ENCODE measurements around the gene ANGPTL5. TPM values are rescaled to one million over a fixed set of nuclear protein-coding genes. Genes with fewer than 3 reads are reported as not detected.

Gene ANGPTL5
- polyA plus RNA-seq, 1 of the 3 experiments (the other 2 are of a cell fraction): not detected

DNA sequence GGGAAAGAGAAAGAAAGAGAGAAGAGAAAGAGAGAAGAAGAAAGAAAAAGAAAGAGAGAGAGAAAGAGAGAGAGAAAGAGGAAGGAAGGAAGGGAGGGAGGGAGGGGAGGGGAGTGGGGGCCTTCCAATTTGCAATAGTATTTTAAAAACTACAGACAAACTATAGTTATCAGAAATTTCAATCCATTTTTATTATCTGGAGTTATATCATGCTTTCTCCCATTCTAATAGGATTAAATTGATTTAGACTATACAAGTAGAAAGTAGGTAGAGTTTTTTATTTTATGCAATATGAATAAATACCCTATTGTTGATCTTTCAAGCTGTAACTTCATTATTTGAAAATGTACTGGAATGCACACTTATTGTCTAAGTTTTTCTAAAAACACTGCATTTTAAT, 71.7 kb downstream of the ANGPTL5 start:
- H3K9ac ChIP-seq: no peak overlapping the region
- no peak overlapping the region for H2AFZ ChIP-seq (ENCODE audit: low read depth)
- H3K79me2 ChIP-seq (ENCODE audit: insufficient read depth): no peaks in the 10 kb centered on the region
- ChIA-PET CTCF (interaction anchor here (1.3 kb wide), 1 partner anchor 163 kb away, joined by 4 read pairs; no protein-coding TSS in a partner anchor), POLR2A (no interaction called here)
- no peaks in the 10 kb centered on the region for H3K36me3 ChIP-seq (replicated peaks in 1 of 2; ENCODE audit: control insufficient read depth in 1 of 2, insufficient read depth in 2 of 2, low read length in 1 of 2)
- no peaks in the 10 kb centered on the region for H3K27me3 ChIP-seq (ENCODE audit: insufficient read depth)
- H3K9me3 ChIP-seq: no peaks in the 10 kb centered on the region
- DNase-seq: no peak
- no peak overlapping the region for H3K27ac ChIP-seq (ENCODE audit: low read depth in 2 of 2, low read length in 1 of 2)
- H3K4me3 ChIP-seq (ENCODE audit: low read depth in 2 of 2, low read length in 1 of 2): no peak overlapping the region
- no peak for TF ChIP-seq RAD21 (IDR thresholded peaks at IDR 0.05; ENCODE audit: low read length)
- no peak for TF ChIP-seq RFX5 (IDR thresholded peaks at IDR 0.05; ENCODE audit: low read length)
- TF ChIP-seq FOXJ3 (CRISPR knock-in tag; IDR thresholded peaks at IDR 0.05): no peak
- TF ChIP-seq EZH2phosphoT487 (IDR thresholded peaks at IDR 0.05; ENCODE audit: borderline replicate concordance, low read depth): no peak
- TF ChIP-seq FOSL2 (IDR thresholded peaks at IDR 0.05; ENCODE audit: borderline replicate concordance, low read depth): no peak
- TF ChIP-seq NRF1 (IDR thresholded peaks at IDR 0.05; ENCODE audit: low read depth, low read length): no peak
- no peak for TF ChIP-seq GATA2 (CRISPR knock-in tag; IDR thresholded peaks at IDR 0.05)
- H3K9me2 ChIP-seq: no peaks in the 10 kb centered on the region
- H3F3A ChIP-seq (replicated peaks; ENCODE audit: insufficient read depth): no peaks in the 10 kb centered on the region
- no peaks in the 10 kb centered on the region for H3K4me1 ChIP-seq (ENCODE audit: control insufficient read depth in 1 of 2, insufficient read depth in 2 of 2, low read depth in 1 of 2, low read length in 1 of 2)
- H3K4me2 ChIP-seq: no peak overlapping the region
- no peaks in the 10 kb centered on the region for H4K20me1 ChIP-seq (ENCODE audit: insufficient read depth)

GRCh38 chr11:101840704-101841103, 75.6 kb downstream of the ANGPTL5 start:
- Histone ChIP-seq H3K4me1 (ENCODE audit: control insufficient read depth in 1 of 2, insufficient read depth in 2 of 2, low read depth in 1 of 2, low read length in 1 of 2) (no peaks in the 10 kb centered on the region), H3K9ac (no peak overlapping the region), H3K27me3 (ENCODE audit: insufficient read depth) (no peaks in the 10 kb centered on the region), H3K79me2 (ENCODE audit: insufficient read depth) (no peaks in the 10 kb centered on the region), H3K4me3 (ENCODE audit: low read depth in 2 of 2, low read length in 1 of 2) (no peak overlapping the region), H3K9me2 (no peaks in the 10 kb centered on the region), H3K36me3 (replicated peaks in 1 of 2; ENCODE audit: control insufficient read depth in 1 of 2, insufficient read depth in 2 of 2, low read length in 1 of 2) (no peaks in the 10 kb centered on the region), H4K20me1 (ENCODE audit: insufficient read depth) (no peaks in the 10 kb centered on the region), H3F3A (replicated peaks; ENCODE audit: insufficient read depth) (no peaks in the 10 kb centered on the region), H3K27ac (ENCODE audit: low read depth in 2 of 2, low read length in 1 of 2) (no peak overlapping the region), H3K4me2 (no peak overlapping the region), H2AFZ (ENCODE audit: low read depth) (no peak overlapping the region), H3K9me3 (no peaks in the 10 kb centered on the region)
- 17% methylated on average over 2 of the region's 2 CpGs for WGBS (ENCODE audit: low lambda C conversion rate)
- ChIA-PET CTCF (interaction anchor here (0.9 to 1.2 kb wide), 4 partner anchors 8 to 167 kb away, joined by 3 to 4 read pairs (median 3); no protein-coding TSS in a partner anchor), POLR2A (no interaction called here)
- no peak for DNase-seq
- no peak for TF ChIP-seq CTCF (IDR thresholded peaks at IDR 0.05)
- TF ChIP-seq EZH2phosphoT487 (IDR thresholded peaks at IDR 0.05; ENCODE audit: borderline replicate concordance, low read depth): no peak
- TF ChIP-seq ZBTB33 (IDR thresholded peaks at IDR 0.05; ENCODE audit: borderline replicate concordance, low read depth): no peak

Other genes starting within 250 kb of the ANGPTL5 start
- 1.4 and 2.1 TPM in 2 replicates for gene CEP126, start 1.5 kb downstream of the ANGPTL5 start, polyA plus RNA-seq (2012; rRNA removed)
- 1.5 and 2.5 TPM in 2 replicates for gene CFAP300, start 130.9 kb upstream of the ANGPTL5 start, polyA plus RNA-seq (2012; rRNA removed)
- gene YAP1, start 193.9 kb upstream of the ANGPTL5 start, polyA plus RNA-seq (2012; rRNA removed): 50.8 and 53.2 TPM in 2 replicates

Data from SK-N-SH (cell line).